ENCODE data around the gene MRPL21. TPM values are rescaled to one million over a fixed set of nuclear protein-coding genes. Genes with fewer than 3 reads are reported as not detected.

Gene MRPL21
- total RNA-seq, 1 experiment from 2014 or later: 126 TPM

DNA sequence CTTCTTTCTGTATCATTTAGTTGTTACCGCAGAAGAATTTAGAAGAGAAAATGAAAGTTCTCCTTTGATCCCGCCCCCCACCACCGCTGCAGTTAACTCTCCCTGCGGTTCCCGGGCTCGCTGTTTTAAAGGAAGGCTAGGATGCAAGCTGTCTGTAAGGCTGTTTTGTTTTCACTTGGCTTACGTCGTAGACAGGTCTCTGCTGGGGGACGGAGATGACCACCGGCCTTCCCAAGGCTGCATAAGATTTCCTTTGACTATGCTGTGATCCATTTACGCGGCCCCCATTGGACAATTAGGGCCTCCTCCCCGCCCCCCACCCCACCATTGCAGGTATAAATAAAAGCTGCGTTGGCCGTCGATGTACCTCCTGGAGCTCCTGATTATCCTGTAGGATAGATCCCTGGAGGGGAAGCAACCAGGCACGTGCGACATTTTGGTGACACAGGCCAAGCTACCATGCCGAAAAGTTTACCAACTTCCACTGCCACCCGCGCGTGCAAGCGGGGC is 60.5 kb downstream of the MRPL21 start:
- POLR2A ChIA-PET (ENCODE audit: low non-redundant PET): no interaction called here
- peak; percentile 62 for DNase-seq (ENCODE audit: low spot score)
- BruUV-seq (replicated peaks): no TSS peak
- Histone ChIP-seq H3K27me3 (replicated peaks; ENCODE audit: insufficient read depth, low read depth, low read length, poor library complexity) (no peaks in the 10 kb centered on the region), H3K4me1 (ENCODE audit: insufficient read depth, low read length, poor library complexity, severe bottlenecking) (peaks cover 32% of the 10 kb centered on the region), H3K4me3 (ENCODE audit: low read depth, low read length, poor library complexity, severe bottlenecking) (peak overlapping the region; percentile 66), H3K27ac (ENCODE audit: low read depth, low read length, poor library complexity, severe bottlenecking) (no peak overlapping the region), H3K36me3 (ENCODE audit: insufficient read depth, low read length, poor library complexity, severe bottlenecking) (no peaks in the 10 kb centered on the region), H3K9me3 (ENCODE audit: low read depth, low read length, poor library complexity, severe bottlenecking) (no peaks in the 10 kb centered on the region)
- intact Hi-C loops (cut with micrococcal nuclease; ENCODE audit: unreplicated experiment): no loop called here
- CTCF ChIA-PET: interaction anchor here (0.5 kb wide), 1 partner anchor 24 kb away, joined by 7 read pairs; no protein-coding TSS in a partner anchor
- TF ChIP-seq, protein P1, sequence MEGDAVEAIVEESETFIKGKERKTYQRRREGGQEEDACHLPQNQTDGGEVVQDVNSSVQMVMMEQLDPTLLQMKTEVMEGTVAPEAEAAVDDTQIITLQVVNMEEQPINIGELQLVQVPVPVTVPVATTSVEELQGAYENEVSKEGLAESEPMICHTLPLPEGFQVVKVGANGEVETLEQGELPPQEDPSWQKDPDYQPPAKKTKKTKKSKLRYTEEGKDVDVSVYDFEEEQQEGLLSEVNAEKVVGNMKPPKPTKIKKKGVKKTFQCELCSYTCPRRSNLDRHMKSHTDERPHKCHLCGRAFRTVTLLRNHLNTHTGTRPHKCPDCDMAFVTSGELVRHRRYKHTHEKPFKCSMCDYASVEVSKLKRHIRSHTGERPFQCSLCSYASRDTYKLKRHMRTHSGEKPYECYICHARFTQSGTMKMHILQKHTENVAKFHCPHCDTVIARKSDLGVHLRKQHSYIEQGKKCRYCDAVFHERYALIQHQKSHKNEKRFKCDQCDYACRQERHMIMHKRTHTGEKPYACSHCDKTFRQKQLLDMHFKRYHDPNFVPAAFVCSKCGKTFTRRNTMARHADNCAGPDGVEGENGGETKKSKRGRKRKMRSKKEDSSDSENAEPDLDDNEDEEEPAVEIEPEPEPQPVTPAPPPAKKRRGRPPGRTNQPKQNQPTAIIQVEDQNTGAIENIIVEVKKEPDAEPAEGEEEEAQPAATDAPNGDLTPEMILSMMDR (conservative IDR thresholded peaks at IDR 0.05; ENCODE audit: low read depth, low read length): no peak
- TF ChIP-seq EZH2 (IDR thresholded peaks at IDR 0.05; ENCODE audit: borderline replicate concordance, low read depth, low read length, poor library complexity, severe bottlenecking): no peak

DNA sequence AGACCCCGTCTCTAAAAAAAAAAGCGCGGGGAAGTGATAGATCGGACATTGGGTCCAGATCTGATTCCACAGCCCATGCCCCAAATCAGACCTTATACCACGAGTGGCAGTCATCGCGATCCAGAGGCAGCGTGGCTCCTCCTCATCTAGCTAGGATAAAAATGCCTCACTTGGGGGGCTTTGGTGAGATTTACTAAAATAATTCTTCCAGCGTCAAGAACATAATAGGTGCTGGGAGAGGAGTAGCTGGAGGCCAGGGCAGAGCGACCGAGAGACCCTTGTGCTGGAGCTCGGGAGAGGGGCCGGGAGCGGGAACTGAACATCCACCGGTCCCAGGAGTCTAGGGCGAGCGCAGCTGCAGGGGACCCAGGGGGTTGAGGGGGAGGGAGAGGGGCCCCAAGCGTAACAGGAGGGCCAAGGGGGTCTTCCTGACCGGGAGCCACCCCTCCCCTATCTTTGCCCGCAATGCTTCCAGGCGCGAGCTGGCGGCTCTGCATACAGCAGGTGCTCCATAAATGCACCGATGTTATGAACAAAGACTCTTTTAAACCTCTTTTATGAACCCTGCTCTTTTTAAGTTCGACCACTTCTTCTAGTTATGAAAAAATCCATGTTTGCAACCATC is 61.1 kb downstream of the MRPL21 start:
- no TSS peak for BruUV-seq (replicated peaks)
- H3K4me3 ChIP-seq (ENCODE audit: low read depth, low read length, poor library complexity, severe bottlenecking): peak overlapping the region; percentile 66
- H3K27ac ChIP-seq (ENCODE audit: low read depth, low read length, poor library complexity, severe bottlenecking): no peak overlapping the region
- peaks cover 35% of the 10 kb centered on the region for H3K4me1 ChIP-seq (ENCODE audit: insufficient read depth, low read length, poor library complexity, severe bottlenecking)
- ChIA-PET CTCF (interaction anchor here (0.5 kb wide), 1 partner anchor 24 kb away, joined by 7 read pairs; no protein-coding TSS in a partner anchor), POLR2A (ENCODE audit: low non-redundant PET) (no interaction called here)
- H3K36me3 ChIP-seq (ENCODE audit: insufficient read depth, low read length, poor library complexity, severe bottlenecking): no peaks in the 10 kb centered on the region
- intact Hi-C loops (cut with micrococcal nuclease; ENCODE audit: unreplicated experiment): no loop called here
- H3K9me3 ChIP-seq (ENCODE audit: low read depth, low read length, poor library complexity, severe bottlenecking): no peaks in the 10 kb centered on the region
- no peaks in the 10 kb centered on the region for H3K27me3 ChIP-seq (replicated peaks; ENCODE audit: insufficient read depth, low read depth, low read length, poor library complexity)
- TF ChIP-seq, protein P1 (conservative IDR thresholded peaks at IDR 0.05; ENCODE audit: low read depth, low read length): no peak
- no peak for TF ChIP-seq EZH2 (IDR thresholded peaks at IDR 0.05; ENCODE audit: borderline replicate concordance, low read depth, low read length, poor library complexity, severe bottlenecking)
- no peak for DNase-seq (ENCODE audit: low spot score)

DNA sequence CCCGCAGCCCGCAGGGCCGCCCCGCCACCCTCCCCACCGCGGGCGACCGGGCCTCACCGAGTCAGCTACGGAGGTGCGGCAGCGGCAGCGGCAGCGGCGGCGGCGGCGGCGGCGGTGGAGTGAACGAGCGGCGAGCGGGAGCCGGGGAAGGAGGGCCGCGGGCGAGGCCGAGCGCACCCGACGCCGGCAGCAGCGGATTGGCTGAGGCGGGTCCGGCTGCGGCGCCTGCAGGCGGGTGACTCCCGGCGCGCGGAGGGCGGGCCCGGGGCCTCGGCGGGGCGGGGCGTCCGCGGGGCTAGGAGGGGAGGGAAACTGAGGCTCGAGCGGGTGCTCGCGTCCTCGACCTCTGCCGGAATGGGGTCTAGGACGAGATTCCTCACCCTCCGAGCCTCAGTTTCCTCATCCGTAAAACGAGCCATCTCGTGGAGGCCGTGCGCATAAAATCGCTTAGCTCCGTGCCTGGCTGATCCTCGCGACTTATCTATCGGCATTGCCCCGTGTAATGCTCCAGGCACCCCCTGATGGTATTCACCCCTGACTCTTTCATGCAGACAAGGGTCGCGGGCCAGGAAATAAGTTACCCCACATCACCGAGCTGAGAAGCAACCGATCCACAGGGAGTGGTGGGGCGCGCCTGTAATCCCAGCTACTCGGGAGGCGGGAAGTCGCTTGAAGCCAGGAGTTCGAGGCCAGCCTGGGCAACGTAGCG is 61.8 kb downstream of the MRPL21 start, which contains the start of gene CPT1A:
Gene CPT1A (minus strand): TSS at position 199 of the 709 bp plus-strand sequence. CDS start 26,442 bp downstream, outside the sequence.
- Histone ChIP-seq H3K27ac (ENCODE audit: low read depth, low read length, poor library complexity, severe bottlenecking) (no peak within 1 kb of the TSS), H3K27me3 (replicated peaks; ENCODE audit: insufficient read depth, low read depth, low read length, poor library complexity) (no peaks in the 10 kb centered on the region), H3K4me1 (ENCODE audit: insufficient read depth, low read length, poor library complexity, severe bottlenecking) (peaks cover 35% of the 10 kb centered on the region), H3K4me3 (ENCODE audit: low read depth, low read length, poor library complexity, severe bottlenecking) (peak within 1 kb of the TSS; percentile 66), H3K9me3 (ENCODE audit: low read depth, low read length, poor library complexity, severe bottlenecking) (no peaks in the 10 kb centered on the region), H3K36me3 (ENCODE audit: insufficient read depth, low read length, poor library complexity, severe bottlenecking) (no peaks in the 10 kb centered on the region)
- intact Hi-C loops (cut with micrococcal nuclease; ENCODE audit: unreplicated experiment): no loop called here
- TF ChIP-seq EZH2 (IDR thresholded peaks at IDR 0.05; ENCODE audit: borderline replicate concordance, low read depth, low read length, poor library complexity, severe bottlenecking): no peak
- TF ChIP-seq, protein P1 (conservative IDR thresholded peaks at IDR 0.05; ENCODE audit: low read depth, low read length): no peak
- ChIA-PET CTCF (interaction anchor here (0.6 kb wide), 1 partner anchor 948 kb away, joined by 4 read pairs; no protein-coding TSS in a partner anchor), POLR2A (ENCODE audit: low non-redundant PET) (no interaction called here)
- BruUV-seq (replicated peaks): no TSS peak
- DNase-seq (ENCODE audit: low spot score): peak; percentile 86

Other genes with a start within 250 kb of the MRPL21 start
- 3.4 and 4.4 TPM in 2 replicates for gene GAL, start 219.3 kb downstream of the MRPL21 start, total RNA-seq (2021)
- 8.0 and 13.5 TPM in 2 replicates for gene TESMIN, start 152.3 kb downstream of the MRPL21 start, total RNA-seq (2021)
- gene CPT1A, start 61.9 kb downstream of the MRPL21 start, total RNA-seq (2021): 15.5 TPM in 2 replicates
- gene IGHMBP2, start 59 bp upstream of the MRPL21 start, total RNA-seq (2021): 48.7 and 49.9 TPM in 2 replicates
- not detected in 2 replicates for gene MRGPRD, start 77.2 kb upstream of the MRPL21 start, total RNA-seq (2021)
- 5.2 and 9.3 TPM in 2 replicates for gene MRGPRF, start 109.4 kb upstream of the MRPL21 start, total RNA-seq (2021)
- gene TPCN2, start 145.1 kb upstream of the MRPL21 start, total RNA-seq (2021): 28.9 and 29.9 TPM in 2 replicates

All from A673 (cell line).